SU-DHL-6 (cell line): ENCODE data around the gene ANKS1A.

ENCODE experiments used
- CTCF ChIP-seq: fragments of 200-600 bp; sonication (generic); IDR thresholded peaks from one replicate; pipeline ENCODE4 v1.5.1; 2017; ENCODE audit warnings: antibody characterized with exemption, mild to moderate bottlenecking, low read length, moderate library complexity; ENCODE audit not compliant: insufficient read depth, poor library complexity, severe bottlenecking
- EZH2phosphoT487 ChIP-seq: fragments of 200-600 bp; sonication (generic), shearing (Covaris generic); conservative IDR thresholded peaks from 2 replicates; pipeline ENCODE4 v1.6.1; 2018; ENCODE audit warnings: mild to moderate bottlenecking, antibody characterized with exemption, low read length, moderate library complexity, mixed read lengths

GRCh38 chr6:35093783-35094182 lies 204.7 kb downstream of the ANKS1A start:
- TF ChIP-seq CTCF, result no peak
- TF ChIP-seq EZH2phosphoT487, result no peak
